CD4-positive, alpha-beta T cell (primary cell): Measurements from ENCODE around the gene DGKB. TPM values are rescaled to one million over a fixed set of nuclear protein-coding genes. Genes with fewer than 3 reads are reported as not detected.
A peak's percentile ranks its signal among the peaks of the same experiment; 100 is the strongest.

ENCODE experiments used
- ATAC-seq: fragments of 200-7000 bp; cut with Tn5 transposase; one replicate; pipeline ENCODE4 v1.10.0; 2022; ENCODE audit warnings: mild to moderate bottlenecking; ENCODE audit not compliant: poor library complexity
- CTCF ChIA-PET: fragments of 350-600 bp; sonication (Branson Sonifier 250); formaldehyde crosslinking; loops from one replicate; lab custom pipeline; 2021; ENCODE audit warnings: antibody characterized with exemption, inconsistent platforms; lab: Charles Lee
- POLR2A ChIA-PET: fragments of 350-600 bp; sonication (Branson Sonifier 250); formaldehyde crosslinking; loops from one replicate; lab custom pipeline; 2021; ENCODE audit warnings: antibody characterized with exemption, inconsistent platforms; lab: Charles Lee
- DNase-seq, 14 experiments: peaks; one replicate each; pipeline ENCODE4 v3.0.0-alpha.2; 2013 to 2020; ENCODE audit warnings: mixed read lengths in 2 of 14
- H3K27ac ChIP-seq, 2 donors: one replicate each; pipeline versions ENCODE4 v1.5.1 to v1.7.0; 2013; ENCODE audit warnings: low read length in 2 of 2, low read depth in 1 of 2, mild to moderate bottlenecking in 1 of 2
- H3K27me3 ChIP-seq, 2 experiments: 1 replicate in 1 of 2; 2 replicates in 1 of 2; pipeline versions ENCODE4 v1.6.1 to v1.7.0; 2013; ENCODE audit warnings: low read length in 2 of 2, control low read depth in 1 of 2, mild to moderate bottlenecking in 1 of 2, moderate library complexity in 1 of 2; ENCODE audit not compliant: insufficient read depth in 2 of 2, control insufficient read depth in 1 of 2
- H3K36me3 ChIP-seq: one replicate; pipeline ENCODE4 v1.6.1; 2013; ENCODE audit warnings: low read length, control low read depth; ENCODE audit not compliant: insufficient read depth
- H3K4me1 ChIP-seq: one replicate; pipeline ENCODE4 v1.6.1; 2013; ENCODE audit warnings: low read length, control low read depth; ENCODE audit not compliant: insufficient read depth
- H3K4me3 ChIP-seq: one replicate; pipeline ENCODE4 v1.5.1; 2013; ENCODE audit warnings: mild to moderate bottlenecking, low read length, moderate library complexity
- H3K9me3 ChIP-seq, 2 experiments: 1 replicate in 1 of 2; 2 replicates in 1 of 2; pipeline versions ENCODE4 v1.6.1 to v1.7.0; 2013; ENCODE audit warnings: low read length in 2 of 2, mild to moderate bottlenecking in 2 of 2, control low read depth in 1 of 2, moderate library complexity in 1 of 2; ENCODE audit not compliant: control insufficient read depth in 1 of 2, insufficient read depth in 1 of 2
- H3K27ac Mint-ChIP-seq: one replicate; pipeline ENCODE4 v1.8.0; 2020; ENCODE audit warnings: mixed read lengths
- H3K27me3 Mint-ChIP-seq: one replicate; pipeline ENCODE4 v1.8.0; 2021; ENCODE audit warnings: mixed read lengths
- H3K36me3 Mint-ChIP-seq: one replicate; pipeline ENCODE4 v1.8.0; 2021; ENCODE audit warnings: low read depth, mixed read lengths
- H3K4me1 Mint-ChIP-seq: one replicate; pipeline ENCODE4 v1.8.0; 2021; ENCODE audit warnings: low read depth, mixed read lengths
- H3K4me3 Mint-ChIP-seq: one replicate; pipeline ENCODE4 v1.8.0; 2020; ENCODE audit warnings: mild to moderate bottlenecking, mixed read lengths
- H3K9me3 Mint-ChIP-seq: one replicate; pipeline ENCODE4 v1.8.0; 2020; ENCODE audit warnings: mixed read lengths
- intact Hi-C, 2 experiments: fragments of 100-400 bp; cut with DNase I in 1 of 2; cut with micrococcal nuclease in 1 of 2; formaldehyde crosslinking; loops; one replicate each; pipeline versions ENCODE4 v1.15.1 to v1.9.0; 2023 to 2025; cut with DNase I, micrococcal nuclease
- total RNA-seq, 174 experiments: library from RNA in 2 of 174; stranded (reverse) in 2 of 174; gene quantifications; one replicate each; pipeline ENCODE4 v1.2.3 and lab custom pipeline; 2021 to 2026
- TF ChIP-seq, protein P1 (sequence below): fragments of 200-600 bp; IDR thresholded peaks from one replicate; pipeline ENCODE4 v1.8.0; 2022; ENCODE audit warnings: antibody characterized with exemption, mild to moderate bottlenecking

The DGKB gene
- total RNA-seq, 2 experiments from 2014 or later = not detected

- DNase-seq = no peak
- no peaks in the 10 kb centered on the region for H3K36me3 Mint-ChIP-seq
- Histone ChIP-seq H3K4me1 (no peaks in the 10 kb centered on the region), H3K27ac (no peak overlapping the region), H3K4me3 (no peak overlapping the region), H3K9me3 (no peaks in the 10 kb centered on the region), H3K27me3 (no peaks in the 10 kb centered on the region), H3K36me3 (no peaks in the 10 kb centered on the region)
- H3K27ac Mint-ChIP-seq = no peak overlapping the region
- ATAC-seq = no peak
- intact Hi-C loops = no loop called here
- H3K27me3 Mint-ChIP-seq = no peaks in the 10 kb centered on the region
- no peaks in the 10 kb centered on the region for H3K9me3 Mint-ChIP-seq
- no peak overlapping the region for H3K4me3 Mint-ChIP-seq
- H3K4me1 Mint-ChIP-seq = no peaks in the 10 kb centered on the region
- TF ChIP-seq, protein P1, sequence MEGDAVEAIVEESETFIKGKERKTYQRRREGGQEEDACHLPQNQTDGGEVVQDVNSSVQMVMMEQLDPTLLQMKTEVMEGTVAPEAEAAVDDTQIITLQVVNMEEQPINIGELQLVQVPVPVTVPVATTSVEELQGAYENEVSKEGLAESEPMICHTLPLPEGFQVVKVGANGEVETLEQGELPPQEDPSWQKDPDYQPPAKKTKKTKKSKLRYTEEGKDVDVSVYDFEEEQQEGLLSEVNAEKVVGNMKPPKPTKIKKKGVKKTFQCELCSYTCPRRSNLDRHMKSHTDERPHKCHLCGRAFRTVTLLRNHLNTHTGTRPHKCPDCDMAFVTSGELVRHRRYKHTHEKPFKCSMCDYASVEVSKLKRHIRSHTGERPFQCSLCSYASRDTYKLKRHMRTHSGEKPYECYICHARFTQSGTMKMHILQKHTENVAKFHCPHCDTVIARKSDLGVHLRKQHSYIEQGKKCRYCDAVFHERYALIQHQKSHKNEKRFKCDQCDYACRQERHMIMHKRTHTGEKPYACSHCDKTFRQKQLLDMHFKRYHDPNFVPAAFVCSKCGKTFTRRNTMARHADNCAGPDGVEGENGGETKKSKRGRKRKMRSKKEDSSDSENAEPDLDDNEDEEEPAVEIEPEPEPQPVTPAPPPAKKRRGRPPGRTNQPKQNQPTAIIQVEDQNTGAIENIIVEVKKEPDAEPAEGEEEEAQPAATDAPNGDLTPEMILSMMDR = no peak
- ChIA-PET POLR2A (no interaction called here), CTCF (no interaction called here)
Observed at GRCh38 chr7:14821757-14822480, 80.6 kb downstream of the DGKB start.

- H3K36me3 ChIP-seq = no peaks in the 10 kb centered on the region
- DNase-seq (no peak), ATAC-seq (no peak)
- ChIA-PET CTCF (no interaction called here), POLR2A (no interaction called here)
- no peaks in the 10 kb centered on the region for H3K9me3 ChIP-seq
- H3K27ac ChIP-seq = no peak overlapping the region
- no peaks in the 10 kb centered on the region for H3K4me1 ChIP-seq
- Mint-ChIP-seq H3K4me1 (no peaks in the 10 kb centered on the region), H3K9me3 (no peaks in the 10 kb centered on the region), H3K36me3 (no peaks in the 10 kb centered on the region), H3K27ac (no peak overlapping the region), H3K27me3 (no peaks in the 10 kb centered on the region), H3K4me3 (no peak overlapping the region)
- intact Hi-C loops = no loop called here
- no peak overlapping the region for H3K4me3 ChIP-seq
- H3K27me3 ChIP-seq = no peaks in the 10 kb centered on the region
- TF ChIP-seq, protein P1 = no peak
Observed at GRCh38 chr7:14818871-14819270, 83.7 kb downstream of the DGKB start.

- ATAC-seq (no peak), DNase-seq (peak in 1 of 14 experiments; percentile 2)
- ChIA-PET CTCF (no interaction called here), POLR2A (no interaction called here)
- H3K4me3 Mint-ChIP-seq = no peak overlapping the region
- Histone ChIP-seq H3K4me3 (no peak overlapping the region), H3K36me3 (no peaks in the 10 kb centered on the region), H3K27ac (no peak overlapping the region), H3K4me1 (no peaks in the 10 kb centered on the region), H3K9me3 (no peaks in the 10 kb centered on the region), H3K27me3 (no peaks in the 10 kb centered on the region)
- no peak overlapping the region for H3K27ac Mint-ChIP-seq
- no peaks in the 10 kb centered on the region for H3K36me3 Mint-ChIP-seq
- H3K9me3 Mint-ChIP-seq = no peaks in the 10 kb centered on the region
- intact Hi-C loops = no loop called here
- TF ChIP-seq, protein P1 = no peak
- H3K27me3 Mint-ChIP-seq = no peaks in the 10 kb centered on the region
- H3K4me1 Mint-ChIP-seq = no peaks in the 10 kb centered on the region
Observed at GRCh38 chr7:14817829-14818614, 84.5 kb downstream of the DGKB start.
